Urinary bladder (tissue), 4 donors: ENCODE data around the gene HS6ST2. TPM values are rescaled to one million over a fixed set of nuclear protein-coding genes. Genes with fewer than 3 reads are reported as not detected.

Source experiments
- DNase-seq: peaks from one replicate; pipeline ENCODE4 v3.0.0-alpha.2; 2015; ENCODE audit errors: extremely low spot score
- H3K27ac ChIP-seq: one replicate; pipeline ENCODE4 v1.5.1; 2013; ENCODE audit warnings: low read depth, mild to moderate bottlenecking, moderate library complexity
- H3K36me3 ChIP-seq: one replicate; pipeline ENCODE4 v1.6.1; 2013; ENCODE audit warnings: mild to moderate bottlenecking, moderate library complexity; ENCODE audit not compliant: insufficient read depth
- H3K4me1 ChIP-seq: one replicate; pipeline ENCODE4 v1.6.1; 2013; ENCODE audit warnings: mild to moderate bottlenecking, moderate library complexity; ENCODE audit not compliant: insufficient read depth
- H3K4me3 ChIP-seq: one replicate; pipeline ENCODE4 v1.5.1; 2013; ENCODE audit warnings: low read depth, low read length
- WGBS: extraction: QIAGEN DNeasy Blood & Tissue Kit; methylation state at CpG from one replicate; pipeline ENCODE4 v1.1.7; 2013; 5-methylcytosine and 5-hydroxymethylcytosine counted together
- polyA plus RNA-seq: library from polyadenylated mRNA; stranded (reverse); fragments of 200-250 nt; gene quantifications from one replicate; pipeline ENCODE4 v1.2.3, GENCODE V29; 2013
- total RNA-seq: library from RNA; depleted of rRNA; stranded (reverse); fragments of >200 nt; gene quantifications from one replicate; pipeline ENCODE4 v1.2.3, GENCODE V29; 2014
- donor health status: healthy with polysubstance abuse.
- donor health status: healthy.

HS6ST2 gene
- total and polyA plus RNA-seq, 2 donors = 3.2 to 8.6 TPM

- WGBS = 93% methylated on average over 5 of the region's 5 CpGs
- H3K4me1 ChIP-seq = no peaks in the 10 kb centered on the region
- no peak overlapping the region for H3K4me3 ChIP-seq
- H3K27ac ChIP-seq = no peak overlapping the region
- no peaks in the 10 kb centered on the region for H3K36me3 ChIP-seq
- DNase-seq = no peak
Observed at GRCh38 chrX:132820675-132821074, 137.8 kb downstream of the HS6ST2 start.

- WGBS = 82% methylated on average over 7 of the region's 7 CpGs
- DNase-seq = no peak
- H3K36me3 ChIP-seq = no peaks in the 10 kb centered on the region
- H3K4me3 ChIP-seq = no peak overlapping the region
- no peaks in the 10 kb centered on the region for H3K4me1 ChIP-seq
- no peak overlapping the region for H3K27ac ChIP-seq
Observed at GRCh38 chrX:132819711-132820264, 138.6 kb downstream of the HS6ST2 start.

DNA sequence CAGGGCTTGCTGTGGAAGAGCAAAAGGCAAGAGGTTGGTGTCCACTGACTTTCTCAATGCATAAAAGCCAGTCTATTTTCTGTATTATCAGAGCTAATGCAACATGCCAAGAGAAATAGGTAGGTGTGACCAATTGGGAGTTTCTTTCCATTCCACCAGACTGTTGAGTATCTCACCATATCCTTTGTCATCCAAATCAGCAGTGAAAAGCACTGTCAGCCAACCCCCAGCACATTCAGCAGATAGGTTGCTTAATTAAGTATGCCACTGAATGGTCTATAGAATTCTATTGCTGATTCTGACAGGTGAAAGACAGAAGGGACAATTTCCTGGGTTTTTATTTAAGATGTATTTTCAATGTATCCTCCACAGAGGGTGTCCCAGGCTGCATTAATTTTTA lies 139.8 kb downstream of the HS6ST2 start:
- DNase-seq = no peak
- Histone ChIP-seq H3K27ac (no peak overlapping the region), H3K4me3 (no peak overlapping the region), H3K4me1 (no peaks in the 10 kb centered on the region), H3K36me3 (no peaks in the 10 kb centered on the region)

GRCh38 chrX:132815643-132816042 lies 142.8 kb downstream of the HS6ST2 start:
- WGBS = 95% methylated on average over 2 of the region's 2 CpGs
- no peaks in the 10 kb centered on the region for H3K4me1 ChIP-seq
- no peak overlapping the region for H3K27ac ChIP-seq
- no peak for DNase-seq
- no peaks in the 10 kb centered on the region for H3K36me3 ChIP-seq
- no peak overlapping the region for H3K4me3 ChIP-seq

DNA sequence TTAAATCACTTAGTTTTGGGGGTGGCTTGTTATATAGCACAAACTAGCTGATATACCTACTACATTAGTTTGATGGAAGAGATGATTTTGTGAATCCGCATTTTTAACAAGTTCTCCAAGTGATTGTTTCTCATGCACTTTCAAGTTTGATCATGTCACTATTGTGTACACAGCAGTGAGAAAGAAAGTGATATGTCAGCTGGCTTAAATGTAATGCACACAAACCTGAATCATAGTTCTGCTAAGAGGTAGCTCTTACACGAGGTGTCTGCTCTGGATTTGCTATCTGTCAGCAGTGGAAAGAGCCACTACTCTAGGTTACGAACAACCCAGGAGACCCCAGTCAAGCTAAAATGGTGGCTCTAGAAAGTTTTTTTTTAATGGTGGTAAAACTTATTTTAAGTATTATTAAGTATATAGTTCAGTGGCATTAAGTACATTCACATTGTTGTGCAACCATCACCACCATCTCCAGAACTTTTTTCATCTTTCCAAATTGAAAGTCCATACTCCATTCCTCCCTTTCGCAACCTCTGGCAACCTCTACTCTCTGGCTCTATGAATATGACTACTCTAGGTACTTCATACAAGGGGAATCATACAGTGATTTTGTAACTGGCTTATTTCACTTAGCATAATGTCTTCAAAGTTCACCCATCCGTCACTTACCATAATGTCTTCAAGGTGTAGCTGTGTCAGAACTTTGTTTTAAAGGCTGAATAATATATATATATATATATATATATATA lies 147.3 kb downstream of the HS6ST2 start:
- WGBS = 91% methylated on average over 5 of the region's 5 CpGs
- no peak overlapping the region for H3K4me3 ChIP-seq
- no peaks in the 10 kb centered on the region for H3K4me1 ChIP-seq
- H3K36me3 ChIP-seq = no peaks in the 10 kb centered on the region
- no peak overlapping the region for H3K27ac ChIP-seq
- no peak for DNase-seq

GRCh38 chrX:132810488-132810887 lies 147.9 kb downstream of the HS6ST2 start:
- H3K4me3 ChIP-seq = no peak overlapping the region
- H3K4me1 ChIP-seq = no peaks in the 10 kb centered on the region
- H3K27ac ChIP-seq = no peak overlapping the region
- H3K36me3 ChIP-seq = no peaks in the 10 kb centered on the region
- DNase-seq = no peak
- 80% methylated on average over 3 of the region's 3 CpGs for WGBS

GRCh38 chrX:132809581-132809980 lies 148.8 kb downstream of the HS6ST2 start:
- Histone ChIP-seq H3K4me1 (no peaks in the 10 kb centered on the region), H3K27ac (no peak overlapping the region), H3K36me3 (no peaks in the 10 kb centered on the region), H3K4me3 (no peak overlapping the region)
- DNase-seq = no peak
- WGBS = 62% methylated on average over 2 of the region's 2 CpGs

DNA sequence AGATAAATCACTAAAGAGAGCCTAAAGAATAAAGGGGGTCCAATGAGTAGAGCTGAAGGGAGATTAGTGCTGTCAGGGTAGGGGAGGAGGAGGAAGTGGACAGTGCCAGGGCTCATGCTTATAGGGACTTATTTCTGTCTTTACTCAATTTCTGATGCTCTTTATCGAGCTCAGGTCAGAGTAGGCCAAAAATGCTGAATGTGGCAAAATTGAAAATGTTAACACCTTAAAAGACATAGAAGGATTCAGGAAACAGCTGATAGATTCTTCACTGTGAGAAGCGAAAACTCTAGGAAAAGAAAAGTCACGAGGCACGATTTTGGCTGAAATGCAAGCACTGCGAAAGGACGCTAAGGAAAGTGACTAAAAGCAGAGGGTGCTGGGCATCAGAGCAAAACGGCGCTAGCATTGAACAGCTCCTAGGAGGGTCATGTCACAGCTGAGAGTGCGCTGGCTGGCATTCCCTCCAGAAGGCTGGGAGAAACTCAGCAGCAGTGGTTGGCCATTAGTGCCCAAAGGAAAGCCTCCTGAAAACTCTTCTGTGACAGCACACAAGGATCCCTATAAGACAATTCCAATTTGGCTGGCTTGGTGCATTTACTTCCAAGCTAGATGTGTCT lies 150.9 kb downstream of the HS6ST2 start:
- H3K4me1 ChIP-seq = no peaks in the 10 kb centered on the region
- WGBS = 88% methylated on average over 9 of the region's 9 CpGs

GRCh38 chrX:132802033-132802432 lies 156.4 kb downstream of the HS6ST2 start:
- no peaks in the 10 kb centered on the region for H3K4me1 ChIP-seq
- 77% methylated on average over 4 of the region's 4 CpGs for WGBS
- H3K4me3 ChIP-seq = no peak overlapping the region
- DNase-seq = no peak
- no peaks in the 10 kb centered on the region for H3K36me3 ChIP-seq
- H3K27ac ChIP-seq = no peak overlapping the region

More for the DNA sequence above, 150.9 kb downstream of the HS6ST2 start:
- DNase-seq = no peak
- Histone ChIP-seq H3K27ac (no peak overlapping the region), H3K36me3 (no peaks in the 10 kb centered on the region), H3K4me3 (no peak overlapping the region)

DNA sequence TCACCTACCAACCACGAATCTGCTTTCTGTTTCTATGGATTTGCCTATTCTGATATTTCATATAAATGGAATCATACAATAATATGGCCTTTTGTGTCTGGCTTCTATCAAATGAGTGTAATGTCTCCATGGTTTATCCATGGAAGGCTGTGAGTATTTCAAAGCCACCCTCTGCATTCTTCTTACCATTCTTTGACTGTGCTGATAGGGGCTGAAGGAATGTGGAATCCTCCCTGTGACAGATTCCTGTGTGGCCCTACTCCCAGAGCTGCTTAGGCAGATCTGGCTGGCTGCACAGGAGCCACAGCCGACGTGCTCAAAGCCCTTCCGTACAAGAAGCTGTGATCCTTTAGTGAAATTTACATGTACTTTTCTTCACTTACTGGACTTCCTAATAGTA lies 163.2 kb downstream of the HS6ST2 start:
- no peak for DNase-seq
- H3K27ac ChIP-seq = no peak overlapping the region
- whole genome bisulfite sequencing = 53% methylated on average over 4 of the region's 4 CpGs
- no peaks in the 10 kb centered on the region for H3K36me3 ChIP-seq
- H3K4me1 ChIP-seq = no peaks in the 10 kb centered on the region
- H3K4me3 ChIP-seq = no peak overlapping the region

- H3K27ac ChIP-seq = no peak overlapping the region
- no peak for DNase-seq
- H3K36me3 ChIP-seq = no peaks in the 10 kb centered on the region
- H3K4me1 ChIP-seq = no peaks in the 10 kb centered on the region
- no peak overlapping the region for H3K4me3 ChIP-seq
- WGBS = 82% methylated on average over 2 of the region's 2 CpGs
Observed at GRCh38 chrX:132791714-132792113, 166.7 kb downstream of the HS6ST2 start.

DNA sequence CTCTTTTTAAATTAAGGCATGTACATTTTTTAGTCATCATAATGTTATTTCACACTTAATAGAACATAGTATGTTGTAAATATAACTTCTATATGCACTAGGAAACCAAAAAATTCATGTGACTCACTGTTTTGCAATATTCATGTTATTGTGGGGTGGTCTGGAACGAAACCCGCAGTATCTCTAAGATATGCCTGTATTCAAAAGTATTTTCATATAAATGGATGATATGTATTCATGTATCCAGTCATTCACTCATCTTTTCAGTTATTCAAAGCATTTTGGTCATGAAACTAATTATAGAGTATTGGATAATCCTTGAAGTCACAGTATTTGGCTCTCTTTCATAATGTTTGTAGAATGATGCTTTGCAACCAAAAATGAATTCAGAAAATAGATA lies 168.1 kb downstream of the HS6ST2 start:
- Histone ChIP-seq H3K4me1 (no peaks in the 10 kb centered on the region), H3K36me3 (no peaks in the 10 kb centered on the region), H3K4me3 (no peak overlapping the region), H3K27ac (no peak overlapping the region)
- WGBS = 93% methylated on average over 2 of the region's 2 CpGs
- no peak for DNase-seq

GRCh38 chrX:132786217-132786616 lies 172.2 kb downstream of the HS6ST2 start:
- H3K4me3 ChIP-seq = no peak overlapping the region
- H3K27ac ChIP-seq = no peak overlapping the region
- DNase-seq = no peak
- H3K4me1 ChIP-seq = no peaks in the 10 kb centered on the region
- 83% methylated on average over 1 of the region's 1 CpG for WGBS
- no peaks in the 10 kb centered on the region for H3K36me3 ChIP-seq

DNA sequence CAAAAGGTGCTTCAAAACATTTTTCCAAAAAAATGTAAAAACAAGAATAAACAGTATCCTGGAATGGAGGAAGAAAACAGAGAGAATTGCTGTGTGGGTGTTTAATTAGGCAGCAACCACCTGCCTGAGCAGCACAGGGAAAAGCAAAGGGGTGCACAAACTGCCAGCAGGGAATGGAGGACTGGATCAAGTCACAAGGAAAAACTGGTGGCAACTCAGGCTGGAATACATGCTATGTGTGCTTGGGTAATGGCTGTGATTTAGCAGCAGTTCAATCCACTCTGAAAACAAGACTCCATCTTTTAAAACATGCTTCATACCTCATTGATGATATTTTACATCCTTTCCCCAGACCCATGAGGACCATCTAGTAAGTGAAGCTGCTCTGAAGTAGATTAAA lies 179.5 kb downstream of the HS6ST2 start:
- Histone ChIP-seq H3K36me3 (no peaks in the 10 kb centered on the region), H3K4me3 (no peak overlapping the region), H3K4me1 (no peaks in the 10 kb centered on the region), H3K27ac (no peak overlapping the region)
- no peak for DNase-seq
